HG02981 (cell line): ENCODE data around the gene LDLR.

Experiments
- ATAC-seq: cut with Tn5 transposase; IDR thresholded peaks from one replicate; pipeline ENCODE4 v1.9.1; 2021; ENCODE audit warnings: mild to moderate bottlenecking, moderate library complexity; ENCODE audit not compliant: unreplicated experiment

LDLR gene

GRCh38 chr19:11089254-11090013 lies at the start of gene LDLR:
Gene LDLR (plus strand): TSS chr19:11089463. CDS start chr19:11089549, 86 bp downstream.
- ATAC-seq: no peak

- ATAC-seq: no peak
Observed at GRCh38 chr19:11041194-11041593, 48.1 kb upstream of the LDLR start.

- ATAC-seq: no peak
Observed at GRCh38 chr19:11041966-11042627, 47.2 kb upstream of the LDLR start.

- no peak for ATAC-seq
Observed at GRCh38 chr19:11044431-11044830, 44.8 kb upstream of the LDLR start.

GRCh38 chr19:11045536-11045935 lies 43.7 kb upstream of the LDLR start:
- no peak for ATAC-seq

- no peak for ATAC-seq
Observed at GRCh38 chr19:11046605-11047354, 42.5 kb upstream of the LDLR start.

- no peak for ATAC-seq
Observed at GRCh38 chr19:11047866-11048265, 41.4 kb upstream of the LDLR start.

- ATAC-seq: no peak
Observed at GRCh38 chr19:11050323-11051114, 38.7 kb upstream of the LDLR start.

- ATAC-seq: no peak
Observed at GRCh38 chr19:11053817-11054195, 35.5 kb upstream of the LDLR start.

- no peak for ATAC-seq
Observed at GRCh38 chr19:11054200-11054599, 35.1 kb upstream of the LDLR start.

- no peak for ATAC-seq
Observed at GRCh38 chr19:11054628-11055027, 34.6 kb upstream of the LDLR start.

GRCh38 chr19:11058246-11059030 lies 30.8 kb upstream of the LDLR start:
- ATAC-seq: no peak

GRCh38 chr19:11059511-11060358 lies 29.5 kb upstream of the LDLR start:
- ATAC-seq: no peak

GRCh38 chr19:11061952-11062351 lies 27.3 kb upstream of the LDLR start:
- ATAC-seq: no peak

- no peak for ATAC-seq
Observed at GRCh38 chr19:11063434-11063833, 25.8 kb upstream of the LDLR start.

- ATAC-seq: no peak
Observed at GRCh38 chr19:11064831-11065303, 24.4 kb upstream of the LDLR start.

- ATAC-seq: no peak
Observed at GRCh38 chr19:11066326-11066725, 22.9 kb upstream of the LDLR start.

- no peak for ATAC-seq
Observed at GRCh38 chr19:11067356-11068113, 21.7 kb upstream of the LDLR start.
